ENCODE measurements around the gene CTCFL. TPM values are rescaled to one million over a fixed set of nuclear protein-coding genes. Genes with fewer than 3 reads are reported as not detected.
"Not testable (repeated sequence)": the region's sequence is repeated elsewhere in the genome, so short reads cannot be mapped to it uniquely, and the experiment has no call there.

CTCFL gene
- total RNA-seq, 1 donor from 2014 or later, result 0.09 TPM

DNA sequence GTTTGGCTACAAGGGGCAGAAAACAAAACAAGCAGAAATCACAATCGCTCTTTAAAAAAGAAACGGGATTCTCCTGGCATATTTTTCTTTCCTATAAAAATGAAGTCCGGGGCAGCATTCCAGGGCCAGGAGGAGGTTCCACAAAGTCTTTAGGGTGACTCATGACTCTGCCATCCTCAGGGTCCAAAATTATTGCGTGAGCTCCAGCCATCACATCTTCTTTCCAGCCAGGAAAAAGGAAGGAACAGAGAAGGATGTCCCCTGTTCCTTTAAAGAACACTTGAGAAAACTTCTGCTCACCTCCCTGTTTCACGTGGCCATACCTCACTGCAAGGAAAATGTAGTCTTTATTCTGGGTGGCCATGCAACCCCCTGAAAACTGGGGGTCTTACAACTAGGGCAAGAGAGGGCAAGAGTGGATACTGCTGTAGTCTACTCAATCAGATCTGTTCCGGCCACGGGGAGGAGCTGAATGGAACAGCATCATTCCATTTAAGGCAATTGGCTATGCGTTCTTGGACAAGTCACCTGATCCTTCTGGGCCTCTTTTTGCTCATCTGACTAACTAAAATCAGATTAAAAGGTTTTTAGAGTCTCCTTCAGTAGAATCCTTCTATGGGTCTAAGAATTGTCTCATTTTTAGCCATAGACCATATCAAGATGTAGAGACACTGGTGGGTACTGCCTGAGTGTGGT lies 49.4 kb downstream of the CTCFL start:
- H3K4me3 Mint-ChIP-seq, result no peak overlapping the region
- H3K4me1 Mint-ChIP-seq, result peaks cover 12% of the 10 kb centered on the region
- DNase-seq (ENCODE audit: low read depth, low spot score), result no peak
- peaks cover 3% of the 10 kb centered on the region for H3K27me3 Mint-ChIP-seq (ENCODE audit: low read depth)
- no peak for TF ChIP-seq CTCF (conservative IDR thresholded peaks at IDR 0.05)
- no peak overlapping the region for H3K27ac Mint-ChIP-seq (ENCODE audit: unreplicated experiment)
- H3K36me3 Mint-ChIP-seq (ENCODE audit: low read depth), result no peaks in the 10 kb centered on the region
- no peaks in the 10 kb centered on the region for H3K9me3 Mint-ChIP-seq

GRCh38 chr20:57474816-57475215 lies 50.1 kb downstream of the CTCFL start:
- TF ChIP-seq CTCF (conservative IDR thresholded peaks at IDR 0.05), result no peak

DNA sequence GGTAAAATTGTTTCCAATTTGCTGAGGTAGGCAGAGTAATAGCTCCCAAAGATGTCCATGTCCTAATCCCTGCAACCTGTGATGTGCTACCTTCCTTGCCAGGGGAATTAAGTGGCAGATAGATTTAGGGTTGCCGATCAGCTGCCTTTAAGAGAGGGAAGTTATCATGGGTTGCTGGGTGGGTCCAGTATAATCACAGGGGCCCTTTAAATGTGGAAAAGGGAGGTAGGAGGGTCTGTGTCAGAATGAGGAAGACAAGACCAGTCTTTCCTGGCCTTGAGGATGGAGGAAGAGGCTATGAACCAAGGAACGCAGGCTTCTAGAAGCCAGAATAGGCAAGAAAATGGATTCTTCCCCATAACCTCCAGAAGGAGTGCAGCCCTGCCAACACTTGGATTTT lies 50.7 kb downstream of the CTCFL start:
- no peak for TF ChIP-seq CTCF (conservative IDR thresholded peaks at IDR 0.05)
- no peaks in the 10 kb centered on the region for H3K36me3 Mint-ChIP-seq (ENCODE audit: low read depth)
- H3K9me3 Mint-ChIP-seq, result no peaks in the 10 kb centered on the region
- H3K4me3 Mint-ChIP-seq, result no peak overlapping the region
- DNase-seq (ENCODE audit: low read depth, low spot score), result no peak
- no peak overlapping the region for H3K27ac Mint-ChIP-seq (ENCODE audit: unreplicated experiment)
- peaks cover 16% of the 10 kb centered on the region for H3K4me1 Mint-ChIP-seq
- H3K27me3 Mint-ChIP-seq (ENCODE audit: low read depth), result peaks cover 8% of the 10 kb centered on the region

More at GRCh38 chr20:57474816-57475215, 50.1 kb downstream of the CTCFL start:
- Mint-ChIP-seq H3K36me3 (ENCODE audit: low read depth) (no peaks in the 10 kb centered on the region), H3K27ac (ENCODE audit: unreplicated experiment) (no peak overlapping the region), H3K4me1 (peaks cover 16% of the 10 kb centered on the region), H3K4me3 (no peak overlapping the region), H3K9me3 (no peaks in the 10 kb centered on the region), H3K27me3 (ENCODE audit: low read depth) (peaks cover 5% of the 10 kb centered on the region)
- no peak for DNase-seq (ENCODE audit: low read depth, low spot score)

GRCh38 chr20:57473246-57474048 lies 51.5 kb downstream of the CTCFL start:
- Mint-ChIP-seq H3K4me1 (peaks cover 16% of the 10 kb centered on the region), H3K36me3 (ENCODE audit: low read depth) (no peaks in the 10 kb centered on the region), H3K27ac (ENCODE audit: unreplicated experiment) (no peak overlapping the region), H3K9me3 (no peaks in the 10 kb centered on the region), H3K27me3 (ENCODE audit: low read depth) (peaks cover 8% of the 10 kb centered on the region), H3K4me3 (no peak overlapping the region)
- no peak for TF ChIP-seq CTCF (conservative IDR thresholded peaks at IDR 0.05)
- DNase-seq (ENCODE audit: low read depth, low spot score), result no peak

DNA sequence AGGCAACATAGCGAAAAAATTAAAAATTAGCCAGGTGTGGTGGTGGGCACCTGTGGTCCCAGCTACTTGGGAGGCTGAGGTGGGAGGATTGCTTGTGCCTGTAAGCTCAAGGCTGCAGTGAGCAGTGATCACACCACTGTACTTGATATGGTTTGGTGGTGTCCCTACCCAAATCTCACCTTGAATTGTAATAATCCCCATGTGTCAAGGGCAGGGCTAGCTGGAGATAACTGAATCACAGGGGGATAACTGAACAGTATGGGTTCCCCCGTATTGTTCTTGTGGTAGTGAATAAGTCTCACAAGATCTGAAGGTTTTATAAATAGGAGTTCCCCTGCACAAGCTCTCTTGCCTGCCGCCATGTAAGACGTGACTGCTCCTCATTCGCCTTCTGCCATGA lies 52.5 kb downstream of the CTCFL start:
- not testable (repeated sequence) for DNase-seq (ENCODE audit: low read depth, low spot score)

More for the DNA sequence above, 52.5 kb downstream of the CTCFL start:
- peaks cover 16% of the 10 kb centered on the region for H3K4me1 Mint-ChIP-seq
- H3K4me3 Mint-ChIP-seq; H3K27me3 Mint-ChIP-seq (ENCODE audit: low read depth); H3K27ac Mint-ChIP-seq (ENCODE audit: unreplicated experiment); H3K36me3 Mint-ChIP-seq (ENCODE audit: low read depth); H3K9me3 Mint-ChIP-seq: not testable (repeated sequence)
